HepG2 (cell line): ENCODE results near the gene IGF2BP3. TPM values are rescaled to one million over a fixed set of nuclear protein-coding genes. Genes with fewer than 3 reads are reported as not detected.

Source experiments
- ARID5B ChIP-seq: IDR thresholded peaks from 2 replicates; pipeline ENCODE4 v1.4.0; 2020; ENCODE audit warnings: mild to moderate bottlenecking, missing genetic modification reagents
- CSRNP1 ChIP-seq: sonication (generic); formaldehyde crosslinking; IDR thresholded peaks from 2 replicates; pipeline ENCODE4 v1.8.1; 2023; ENCODE audit warnings: mild to moderate bottlenecking, missing genetic modification reagents
- DBP ChIP-seq: sonication (generic); formaldehyde crosslinking; IDR thresholded peaks from 2 replicates; pipeline ENCODE4 v1.4.0; 2020; ENCODE audit warnings: missing genetic modification reagents; ENCODE audit errors: not compliant biosample characterization
- FOXA3 ChIP-seq: IDR thresholded peaks from 2 replicates; pipeline ENCODE4 v1.6.1; 2016; ENCODE audit warnings: missing genetic modification reagents, missing compliant biosample characterization
- HNRNPK ChIP-seq: fragments of 200-400 bp; formaldehyde crosslinking; IDR thresholded peaks from 2 replicates; pipeline ENCODE4 v1.6.1; 2018; ENCODE audit warnings: low read length, low read depth, moderate library complexity, mild to moderate bottlenecking; ENCODE audit not compliant: poor library complexity, severe bottlenecking
- ZSCAN30 ChIP-seq: sonication (generic); formaldehyde crosslinking; IDR thresholded peaks from 2 replicates; pipeline ENCODE4 v1.5.0; 2020; ENCODE audit warnings: mild to moderate bottlenecking, missing genetic modification reagents
- polyA plus RNA-seq, 8 experiments: library from polyadenylated mRNA; depleted of rRNA in 3 of 8; stranded (reverse) in 7 of 8; unstranded in 1 of 8; fragments of >200 nt; fragmentation: Illumina TruSeq in 4 of 8; extraction: Trizol in 4 of 8; gene quantifications; 2 replicates each; pipeline versions ENCODE4 v1.2.1 to v1.2.3, GENCODE V29; 2011 to 2016; ENCODE audit warnings: low read depth in 4 of 8, missing spikeins in 1 of 8, mixed read lengths in 1 of 8; ENCODE audit not compliant: insufficient read depth in 1 of 8
- total RNA-seq, 5 experiments: library from RNA; depleted of rRNA; stranded (reverse); fragments of >200 nt; fragmentation: Illumina TruSeq; extraction: Trizol; gene quantifications; 2 replicates each; pipeline ENCODE4 v1.2.3, GENCODE V29; 2016; ENCODE audit warnings: low read depth in 1 of 5
- TF ChIP-seq, protein P1 (sequence below), 2 experiments: fragments of 450-650 bp in 1 of 2; sonication (generic) in 1 of 2; formaldehyde crosslinking in 1 of 2; IDR thresholded peaks; 2 replicates each; pipeline versions ENCODE4 v1.6.1 to v1.8.0; 2016 to 2022; ENCODE audit warnings: antibody characterized with exemption in 1 of 2, mild to moderate bottlenecking in 1 of 2, missing genetic modification reagents in 1 of 2
- TF ChIP-seq, protein P2 (sequence below): sonication (generic); formaldehyde crosslinking; IDR thresholded peaks from 2 replicates; pipeline ENCODE4 v1.5.0; 2020; ENCODE audit warnings: mild to moderate bottlenecking, low read depth, missing genetic modification reagents, borderline replicate concordance

The IGF2BP3 gene
- total and polyA plus RNA-seq, 2 of the 13 experiments (the other 11 are each of a cell fraction or from before 2014, with no cell fraction given): 37.7 to 39.5 TPM

DNA sequence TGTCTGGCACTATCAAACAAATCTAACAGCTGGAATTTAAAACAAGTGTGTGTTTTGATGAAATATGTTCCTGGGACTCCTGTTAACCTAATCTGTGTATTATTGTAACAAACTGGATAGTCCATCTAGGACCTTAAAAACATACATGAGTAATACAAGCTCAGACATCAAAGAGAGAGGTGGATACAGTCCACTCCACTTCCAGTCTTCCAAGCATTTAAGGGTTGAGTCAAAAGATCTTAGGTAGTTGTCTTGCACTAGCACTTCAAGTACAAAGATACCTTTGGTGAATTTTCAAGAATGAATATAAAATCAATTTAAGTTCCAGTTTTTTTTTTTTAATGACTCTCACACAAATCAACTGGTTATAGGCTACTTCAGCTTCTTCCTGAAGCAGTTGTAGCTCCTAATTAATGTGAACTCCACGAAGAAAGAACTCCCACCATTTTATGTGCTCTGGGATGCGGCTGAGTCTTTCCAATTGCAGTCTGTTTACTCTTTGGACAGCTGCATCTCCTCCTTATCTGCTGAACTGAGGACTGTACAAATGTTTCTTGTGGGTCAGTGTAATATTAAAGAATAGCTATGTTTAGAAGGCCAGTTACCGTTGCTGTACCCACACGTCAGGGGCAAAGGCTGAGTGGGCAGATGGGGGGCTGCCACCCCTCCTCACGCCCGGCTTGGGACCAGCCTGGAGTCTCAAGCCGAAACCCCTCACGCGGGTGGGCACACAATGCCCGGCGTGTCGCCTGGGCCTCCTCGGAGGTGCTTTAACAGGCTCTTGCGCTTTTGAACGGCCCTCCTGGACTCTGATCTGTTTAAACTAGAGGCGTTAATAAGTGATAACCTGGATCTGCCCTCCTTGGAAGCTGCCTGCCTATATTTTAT lies 2.9 kb upstream of the IGF2BP3 start (continued):
- TF ChIP-seq, protein P1, sequence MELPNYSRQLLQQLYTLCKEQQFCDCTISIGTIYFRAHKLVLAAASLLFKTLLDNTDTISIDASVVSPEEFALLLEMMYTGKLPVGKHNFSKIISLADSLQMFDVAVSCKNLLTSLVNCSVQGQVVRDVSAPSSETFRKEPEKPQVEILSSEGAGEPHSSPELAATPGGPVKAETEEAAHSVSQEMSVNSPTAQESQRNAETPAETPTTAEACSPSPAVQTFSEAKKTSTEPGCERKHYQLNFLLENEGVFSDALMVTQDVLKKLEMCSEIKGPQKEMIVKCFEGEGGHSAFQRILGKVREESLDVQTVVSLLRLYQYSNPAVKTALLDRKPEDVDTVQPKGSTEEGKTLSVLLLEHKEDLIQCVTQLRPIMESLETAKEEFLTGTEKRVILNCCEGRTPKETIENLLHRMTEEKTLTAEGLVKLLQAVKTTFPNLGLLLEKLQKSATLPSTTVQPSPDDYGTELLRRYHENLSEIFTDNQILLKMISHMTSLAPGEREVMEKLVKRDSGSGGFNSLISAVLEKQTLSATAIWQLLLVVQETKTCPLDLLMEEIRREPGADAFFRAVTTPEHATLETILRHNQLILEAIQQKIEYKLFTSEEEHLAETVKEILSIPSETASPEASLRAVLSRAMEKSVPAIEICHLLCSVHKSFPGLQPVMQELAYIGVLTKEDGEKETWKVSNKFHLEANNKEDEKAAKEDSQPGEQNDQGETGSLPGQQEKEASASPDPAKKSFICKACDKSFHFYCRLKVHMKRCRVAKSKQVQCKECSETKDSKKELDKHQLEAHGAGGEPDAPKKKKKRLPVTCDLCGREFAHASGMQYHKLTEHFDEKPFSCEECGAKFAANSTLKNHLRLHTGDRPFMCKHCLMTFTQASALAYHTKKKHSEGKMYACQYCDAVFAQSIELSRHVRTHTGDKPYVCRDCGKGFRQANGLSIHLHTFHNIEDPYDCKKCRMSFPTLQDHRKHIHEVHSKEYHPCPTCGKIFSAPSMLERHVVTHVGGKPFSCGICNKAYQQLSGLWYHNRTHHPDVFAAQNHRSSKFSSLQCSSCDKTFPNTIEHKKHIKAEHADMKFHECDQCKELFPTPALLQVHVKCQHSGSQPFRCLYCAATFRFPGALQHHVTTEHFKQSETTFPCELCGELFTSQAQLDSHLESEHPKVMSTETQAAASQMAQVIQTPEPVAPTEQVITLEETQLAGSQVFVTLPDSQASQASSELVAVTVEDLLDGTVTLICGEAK (IDR thresholded peaks at IDR 0.05): no peak
- TF ChIP-seq, protein P1 (CRISPR knock-in tag; IDR thresholded peaks at IDR 0.05): 0 out of 2 replicates have a peak, but pooled peaks have one; percentile 7
- TF ChIP-seq, protein P2, sequence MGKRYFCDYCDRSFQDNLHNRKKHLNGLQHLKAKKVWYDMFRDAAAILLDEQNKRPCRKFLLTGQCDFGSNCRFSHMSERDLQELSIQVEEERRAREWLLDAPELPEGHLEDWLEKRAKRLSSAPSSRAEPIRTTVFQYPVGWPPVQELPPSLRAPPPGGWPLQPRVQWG (CRISPR knock-in tag): no peak
- no peak for TF ChIP-seq ZSCAN30
- TF ChIP-seq ARID5B (CRISPR knock-in tag): peak; percentile 19; the same call in 1 of the 2 replicates
- peak; percentile 2 for TF ChIP-seq DBP (CRISPR knock-in tag)
- TF ChIP-seq FOXA3: 0 out of 2 replicates have a peak, but pooled peaks have one; percentile 21
- no peak for TF ChIP-seq HNRNPK
- no peak for TF ChIP-seq CSRNP1 (CRISPR knock-in tag)
